SK-N-SH (cell line): ENCODE data around the gene TSPAN11. TPM values are rescaled to one million over a fixed set of nuclear protein-coding genes. Genes with fewer than 3 reads are reported as not detected.

Source experiments
- CTCF ChIA-PET: fragments of 300-600, 350-600 bp; formaldehyde crosslinking; extraction: SDS; loops from one replicate; lab custom pipeline; 2021; lab: Yijun Ruan, JAX
- POLR2A ChIA-PET: fragments of 350-600 bp; sonication (Branson Sonifier 250); formaldehyde crosslinking; extraction: SDS; loops from one replicate; lab custom pipeline; 2020; ENCODE audit warnings: antibody characterized with exemption, inconsistent platforms; lab: Yijun Ruan, JAX
- DNase-seq: peaks from one replicate; pipeline ENCODE4 v3.0.0; 2012
- H2AFZ ChIP-seq: fragments of 200-600 bp; sonication (generic); 2 replicates; pipeline ENCODE4 v1.8.1; 2016; ENCODE audit warnings: antibody characterized with exemption, mild to moderate bottlenecking, low read depth
- H3F3A ChIP-seq: fragments of 200-600 bp; sonication (generic); replicated peaks from 2 replicates; pipeline ENCODE3; 2016; ENCODE audit warnings: antibody characterized with exemption, mild to moderate bottlenecking; ENCODE audit not compliant: insufficient read depth
- H3K27ac ChIP-seq, 2 experiments: fragments of 200-500 bp in 1 of 2; fragments of 200-600 bp in 1 of 2; sonication (Bioruptor generic) in 1 of 2; sonication (generic), shearing (Covaris generic) in 1 of 2; 2 replicates each; pipeline versions ENCODE4 v1.5.1 to v1.6.1; 2014 to 2016; ENCODE audit warnings: low read depth in 2 of 2, inconsistent platforms in 1 of 2, low read length in 1 of 2, mild to moderate bottlenecking in 1 of 2, mixed read lengths in 1 of 2
- H3K27me3 ChIP-seq: fragments of 200-600 bp; sonication (generic), shearing (Covaris generic); 2 replicates; pipeline ENCODE4 v1.6.1; 2016; ENCODE audit warnings: mixed run types; ENCODE audit not compliant: insufficient read depth
- H3K36me3 ChIP-seq, 2 experiments: fragments of 200-500 bp in 1 of 2; fragments of 200-600 bp in 1 of 2; sonication (Bioruptor generic) in 1 of 2; sonication (generic) in 1 of 2; replicated peaks in 1 of 2; 2 replicates each; pipeline versions ENCODE3 to v1.5.1; 2014 to 2016; ENCODE audit warnings: low read length in 1 of 2, mild to moderate bottlenecking in 1 of 2; ENCODE audit not compliant: insufficient read depth in 2 of 2, control insufficient read depth in 1 of 2
- H3K4me1 ChIP-seq, 2 experiments: fragments of 200-500 bp in 1 of 2; fragments of 200-600 bp in 1 of 2; sonication (Bioruptor generic) in 1 of 2; sonication (generic), shearing (Covaris generic) in 1 of 2; 2 replicates each; pipeline versions ENCODE4 v1.5.1 to v1.6.1; 2014 to 2016; ENCODE audit warnings: low read depth in 1 of 2, low read length in 1 of 2, mixed run types in 1 of 2; ENCODE audit not compliant: insufficient read depth in 2 of 2, control insufficient read depth in 1 of 2
- H3K4me2 ChIP-seq: fragments of 200-600 bp; sonication (generic), shearing (Covaris generic); 2 replicates; pipeline ENCODE4 v1.6.1; 2017; ENCODE audit warnings: mixed run types
- H3K4me3 ChIP-seq, 2 experiments: fragments of 200-500 bp in 1 of 2; fragments of 200-600 bp in 1 of 2; sonication (Bioruptor generic) in 1 of 2; sonication (generic), shearing (Covaris generic) in 1 of 2; 2 replicates each; pipeline versions ENCODE4 v1.5.1 to v1.8.1; 2014 to 2016; ENCODE audit warnings: low read depth in 2 of 2, inconsistent platforms in 1 of 2, low read length in 1 of 2, mild to moderate bottlenecking in 1 of 2, mixed read lengths in 1 of 2, moderate library complexity in 1 of 2
- H3K79me2 ChIP-seq: fragments of 200-600 bp; sonication (generic); 2 replicates; pipeline ENCODE4 v1.8.1; 2017; ENCODE audit warnings: mild to moderate bottlenecking; ENCODE audit not compliant: insufficient read depth
- H3K9ac ChIP-seq: fragments of 200-600 bp; sonication (generic); 2 replicates; pipeline ENCODE4 v1.6.1; 2017; ENCODE audit warnings: mixed run types
- H3K9me2 ChIP-seq: fragments of 200-600 bp; sonication (generic); 2 replicates; pipeline ENCODE4 v1.6.1; 2017; ENCODE audit warnings: mixed run types
- H3K9me3 ChIP-seq: fragments of 200-600 bp; sonication (generic); 2 replicates; pipeline ENCODE4 v1.6.1; 2017; ENCODE audit warnings: mixed run types, mild to moderate bottlenecking, moderate library complexity
- H4K20me1 ChIP-seq: fragments of 200-600 bp; sonication (generic); 2 replicates; pipeline ENCODE4 v1.6.1; 2017; ENCODE audit warnings: mild to moderate bottlenecking, mixed run types; ENCODE audit not compliant: insufficient read depth
- NFIC ChIP-seq: IDR thresholded peaks from 2 replicates; pipeline ENCODE4 v1.4.0; 2012; ENCODE audit warnings: borderline replicate concordance
- WGBS: methylation state at CpG from one replicate; pipeline ENCODE4 v1.1.6; 2017; ENCODE audit warnings: low lambda C conversion rate; 5-methylcytosine and 5-hydroxymethylcytosine counted together
- polyA plus RNA-seq, 3 experiments: library from polyadenylated mRNA; depleted of rRNA; stranded (reverse); fragments of >200 nt; gene quantifications; 2 replicates each; pipeline ENCODE4 v1.2.3, GENCODE V29; 2012

TSPAN11 gene
- polyA plus RNA-seq, 1 of the 3 experiments (the other 2 are of a cell fraction) = 6.4 TPM

DNA sequence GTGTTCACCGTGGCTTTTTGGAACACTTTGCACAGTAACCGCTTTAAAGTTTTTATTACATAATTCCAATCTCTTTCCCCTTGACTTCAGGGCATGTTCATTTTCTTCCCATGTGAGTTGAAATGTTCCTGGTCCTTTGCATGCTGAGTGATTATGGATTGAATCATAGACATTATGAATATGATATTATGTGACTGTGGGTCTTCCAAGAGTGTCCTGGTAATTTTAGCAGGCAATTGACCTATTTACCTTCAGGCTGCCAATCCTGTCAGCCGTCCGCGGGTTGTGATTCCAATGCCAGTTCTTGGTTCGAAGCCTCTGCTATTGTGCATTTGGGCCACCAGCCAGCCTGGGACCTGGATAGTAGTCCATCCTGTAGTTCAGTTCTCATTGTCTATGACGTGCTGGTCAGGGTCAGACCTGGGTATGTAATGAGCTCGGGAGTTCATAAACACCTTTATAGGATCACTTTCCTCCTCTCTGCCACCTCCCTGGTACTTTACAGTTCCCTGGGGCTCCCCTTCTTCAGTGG lies 114.6 kb downstream of the TSPAN11 start:
- 79% methylated on average over 8 of the region's 8 CpGs for WGBS
- Histone ChIP-seq H3K27me3 (no peaks in the 10 kb centered on the region), H3K27ac (no peak overlapping the region), H3K9me2 (no peaks in the 10 kb centered on the region), H3K4me3 (no peak overlapping the region), H3F3A (no peaks in the 10 kb centered on the region), H3K36me3 (no peaks in the 10 kb centered on the region), H3K4me2 (no peak overlapping the region), H3K9ac (no peak overlapping the region), H2AFZ (no peak overlapping the region), H3K9me3 (no peaks in the 10 kb centered on the region), H4K20me1 (no peaks in the 10 kb centered on the region), H3K79me2 (no peaks in the 10 kb centered on the region), H3K4me1 (no peaks in the 10 kb centered on the region)
- CTCF ChIA-PET = no interaction called here
- DNase-seq = no peak
- POLR2A ChIA-PET = no interaction called here
- no peak for TF ChIP-seq NFIC

Other genes with a start within 250 kb of the TSPAN11 start
- gene IPO8, start 230.9 kb upstream of the TSPAN11 start, polyA plus RNA-seq (2012; rRNA removed) = 5.8 and 8.1 TPM in 2 replicates
- gene CAPRIN2, start 171.8 kb upstream of the TSPAN11 start, polyA plus RNA-seq (2012; rRNA removed) = 21.4 and 29.1 TPM in 2 replicates
- 33.4 and 38.3 TPM in 2 replicates for gene DDX11, start 147.1 kb downstream of the TSPAN11 start, polyA plus RNA-seq (2012; rRNA removed)